GM23338 (cell line): Measurements from ENCODE around the gene STX10. TPM values are rescaled to one million over a fixed set of nuclear protein-coding genes. Genes with fewer than 3 reads are reported as not detected.

Source experiments
- ATAC-seq: fragments of 200-7000 bp; cut with Tn5 transposase; 3 replicates; pipeline ENCODE4 v1.9.1; 2020
- DNase-seq: peaks from one replicate; pipeline ENCODE4 v3.0.0-alpha.2; 2015; ENCODE audit warnings: low spot score
- H2AFZ ChIP-seq: fragments of 200-600 bp; sonication (generic); 2 replicates; pipeline ENCODE4 v1.8.0; 2016; ENCODE audit warnings: antibody characterized with exemption, mild to moderate bottlenecking, moderate library complexity
- H3F3A ChIP-seq: fragments of 200-600 bp; sonication (generic); replicated peaks from 2 replicates; pipeline ENCODE4 v1.8.0; 2017; ENCODE audit warnings: antibody characterized with exemption, mixed run types, low read depth
- H3K27ac ChIP-seq: fragments of 200-600 bp; sonication (generic); 2 replicates; pipeline ENCODE4 v1.6.1; 2016; ENCODE audit warnings: low read depth
- H3K27me3 ChIP-seq: fragments of 200-600 bp; sonication (generic); 2 replicates; pipeline ENCODE4 v1.8.0; 2016; ENCODE audit warnings: mild to moderate bottlenecking, mixed run types, moderate library complexity; ENCODE audit not compliant: insufficient read depth
- H3K36me3 ChIP-seq: fragments of 200-600 bp; sonication (generic); 2 replicates; pipeline ENCODE4 v1.8.0; 2016; ENCODE audit warnings: mild to moderate bottlenecking; ENCODE audit not compliant: insufficient read depth
- H3K4me1 ChIP-seq: fragments of 200-600 bp; sonication (generic); 2 replicates; pipeline ENCODE4 v1.8.0; 2016; ENCODE audit warnings: mild to moderate bottlenecking, moderate library complexity; ENCODE audit not compliant: insufficient read depth
- H3K4me2 ChIP-seq: fragments of 200-600 bp; sonication (generic); 2 replicates; pipeline ENCODE4 v1.7.1; 2017; ENCODE audit warnings: mixed run types
- H3K4me3 ChIP-seq: fragments of 200-600 bp; sonication (generic); 2 replicates; pipeline ENCODE4 v1.6.1; 2016; ENCODE audit warnings: mixed run types
- H3K79me2 ChIP-seq: fragments of 200-600 bp; sonication (generic); replicated peaks from 2 replicates; pipeline ENCODE4 v1.8.0; 2017; ENCODE audit warnings: mild to moderate bottlenecking; ENCODE audit not compliant: insufficient read depth
- H3K9me2 ChIP-seq: fragments of 200-600 bp; sonication (generic); 2 replicates; pipeline ENCODE4 v1.8.0; 2017; ENCODE audit not compliant: insufficient read depth
- H4K20me1 ChIP-seq: fragments of 200-600 bp; sonication (generic); replicated peaks from 2 replicates; pipeline ENCODE4 v1.8.0; 2017; ENCODE audit warnings: mild to moderate bottlenecking; ENCODE audit not compliant: insufficient read depth
- H3K27ac Mint-ChIP-seq: 2 replicates; pipeline ENCODE4 v1.8.0; 2020; ENCODE audit warnings: inconsistent platforms, mild to moderate bottlenecking, moderate library complexity, mixed read lengths
- H3K27me3 Mint-ChIP-seq: 3 replicates; pipeline ENCODE4 v1.8.0; 2022; ENCODE audit warnings: low read depth, mild to moderate bottlenecking, moderate library complexity, mixed read lengths, inconsistent platforms; ENCODE audit not compliant: insufficient read depth, poor library complexity
- H3K36me3 Mint-ChIP-seq: 3 replicates; pipeline ENCODE4 v1.8.0; 2021; ENCODE audit warnings: low read depth, mild to moderate bottlenecking, inconsistent platforms, moderate library complexity, mixed read lengths
- H3K4me1 Mint-ChIP-seq: 3 replicates; pipeline ENCODE4 v1.8.0; 2020; ENCODE audit warnings: mild to moderate bottlenecking, inconsistent platforms, mixed read lengths
- H3K4me3 Mint-ChIP-seq: 3 replicates; pipeline ENCODE4 v1.8.0; 2021; ENCODE audit warnings: moderate library complexity, mild to moderate bottlenecking, inconsistent platforms, mixed read lengths
- H3K9me3 Mint-ChIP-seq: 3 replicates; pipeline ENCODE4 v1.8.0; 2020; ENCODE audit warnings: moderate library complexity, mild to moderate bottlenecking, inconsistent platforms, mixed read lengths
- CREB1 ChIP-seq: fragments of 250-450 bp; sonication (Bioruptor Pico); IDR thresholded peaks from 2 replicates; pipeline ENCODE4 v1.5.0; 2020; ENCODE audit warnings: low read depth, mild to moderate bottlenecking, moderate library complexity
- ETS1 ChIP-seq: IDR thresholded peaks from 2 replicates; pipeline ENCODE4 v1.6.1; 2016; ENCODE audit warnings: antibody characterized with exemption
- EZH2 ChIP-seq: fragments of 200-600 bp; sonication (generic); IDR thresholded peaks from one replicate; pipeline ENCODE4 v1.8.0; 2017; ENCODE audit warnings: antibody characterized with exemption, mild to moderate bottlenecking, low read depth; ENCODE audit not compliant: unreplicated experiment
- EZH2phosphoT487 ChIP-seq: fragments of 200-600 bp; sonication (generic); IDR thresholded peaks from one replicate; pipeline ENCODE4 v1.8.1; 2018; ENCODE audit warnings: antibody characterized with exemption; ENCODE audit not compliant: unreplicated experiment
- JUNB ChIP-seq: IDR thresholded peaks from one replicate; pipeline ENCODE4 v1.6.1; 2016; ENCODE audit warnings: antibody characterized with exemption; ENCODE audit not compliant: unreplicated experiment
- NANOG ChIP-seq: IDR thresholded peaks from 2 replicates; pipeline ENCODE4 v1.6.1; 2016; ENCODE audit warnings: antibody characterized with exemption, borderline replicate concordance
- POLR2AphosphoS5 ChIP-seq: IDR thresholded peaks from 2 replicates; pipeline ENCODE4 v1.6.1; 2016; ENCODE audit warnings: antibody characterized with exemption, low read depth
- STAT1 ChIP-seq: IDR thresholded peaks from one replicate; pipeline ENCODE4 v1.6.1; 2016; ENCODE audit warnings: antibody characterized with exemption; ENCODE audit not compliant: unreplicated experiment
- ZNF331 ChIP-seq: fragments of 250-450 bp; sonication (Bioruptor Pico); IDR thresholded peaks from 2 replicates; pipeline ENCODE4 v1.5.0; 2020; ENCODE audit warnings: low read depth, mild to moderate bottlenecking, moderate library complexity
- polyA plus RNA-seq: library from polyadenylated mRNA; unstranded; fragments of >200 nt; fragmentation: Nextera tagmentation; extraction: Ambion mirVana; gene quantifications from 2 replicates; pipeline ENCODE4 v1.2.1, GENCODE V29; 2016
- total RNA-seq: library from RNA; depleted of rRNA; stranded (reverse); fragments of >200 nt; shearing (Covaris generic); gene quantifications from 2 replicates; pipeline ENCODE4 v1.2.3, GENCODE V29; 2014
- TF ChIP-seq, protein P1 (sequence below), 2 experiments: fragments of 200-600 bp in 1 of 2; sonication (generic) in 1 of 2; conservative IDR thresholded peaks; 2 replicates each; pipeline versions ENCODE4 v1.5.1 to v1.6.1; 2016 to 2017; ENCODE audit warnings: antibody characterized with exemption in 2 of 2, low read depth in 2 of 2, mild to moderate bottlenecking in 2 of 2, moderate library complexity in 1 of 2
- TF ChIP-seq, protein P2 (sequence below): fragments of 250-450 bp; sonication (Bioruptor Pico); IDR thresholded peaks from 2 replicates; pipeline ENCODE4 v1.5.0; 2020; ENCODE audit warnings: mild to moderate bottlenecking, moderate library complexity

Gene STX10
- total and polyA plus RNA-seq, 2 experiments from 2014 or later, result 42.8 to 55.9 TPM

DNA sequence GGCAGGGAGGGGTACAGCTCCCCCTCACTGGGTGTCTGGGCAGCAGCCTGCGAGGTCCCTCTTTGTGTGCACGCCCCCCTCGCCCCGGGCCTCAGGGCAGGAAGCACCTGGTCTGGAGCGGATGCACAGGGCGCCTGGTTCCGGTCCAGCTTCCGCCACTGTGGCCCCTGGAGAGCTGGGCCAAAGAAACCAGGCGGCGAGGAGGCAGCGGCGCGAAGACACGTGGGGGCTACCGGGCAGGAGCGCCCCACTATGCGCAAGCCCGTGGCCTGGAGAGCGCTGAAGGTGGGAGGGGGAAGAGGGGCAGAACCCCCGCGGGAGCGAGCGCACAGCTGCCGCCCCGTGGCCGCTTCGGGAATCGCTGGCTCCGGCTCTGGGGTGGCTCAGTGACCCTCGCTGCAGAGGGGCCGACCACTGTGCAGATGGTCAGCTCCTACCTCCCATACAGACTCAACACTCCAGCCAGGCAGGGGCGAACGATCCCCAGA lies 45.8 kb downstream of the STX10 start:
- Mint-ChIP-seq H3K4me3 (no peak overlapping the region), H3K27ac (no peak overlapping the region)

More for the DNA sequence above, 45.8 kb downstream of the STX10 start:
- Histone ChIP-seq H3K4me2 (peak overlapping the region; percentile 71), H2AFZ (no peak overlapping the region), H3K36me3 (no peaks in the 10 kb centered on the region), H3K9me2 (no peaks in the 10 kb centered on the region), H3K79me2 (no peaks in the 10 kb centered on the region), H4K20me1 (peaks cover 4% of the 10 kb centered on the region; the same call in 1 of the 2 replicates), H3K27ac (no peak overlapping the region), H3K27me3 (peaks cover 34% of the 10 kb centered on the region), H3K4me3 (peak overlapping the region; percentile 23; the same call in 1 of the 2 replicates), H3K4me1 (peaks cover 16% of the 10 kb centered on the region; the same call in 1 of the 2 replicates), H3F3A (peaks cover 11% of the 10 kb centered on the region)
- H3K9me3 Mint-ChIP-seq, result no peaks in the 10 kb centered on the region
- ATAC-seq (peak; percentile 60), DNase-seq (peak; percentile 81)
- TF ChIP-seq ETS1 (no peak), POLR2AphosphoS5 (peak; percentile 13; the same call in 1 of the 2 replicates), EZH2 (no peak), JUNB (no peak), EZH2phosphoT487 (no peak), ZNF331 (CRISPR knock-in tag) (no peak), NANOG (no peak), CREB1 (no peak), STAT1 (no peak)
- TF ChIP-seq, protein P1, sequence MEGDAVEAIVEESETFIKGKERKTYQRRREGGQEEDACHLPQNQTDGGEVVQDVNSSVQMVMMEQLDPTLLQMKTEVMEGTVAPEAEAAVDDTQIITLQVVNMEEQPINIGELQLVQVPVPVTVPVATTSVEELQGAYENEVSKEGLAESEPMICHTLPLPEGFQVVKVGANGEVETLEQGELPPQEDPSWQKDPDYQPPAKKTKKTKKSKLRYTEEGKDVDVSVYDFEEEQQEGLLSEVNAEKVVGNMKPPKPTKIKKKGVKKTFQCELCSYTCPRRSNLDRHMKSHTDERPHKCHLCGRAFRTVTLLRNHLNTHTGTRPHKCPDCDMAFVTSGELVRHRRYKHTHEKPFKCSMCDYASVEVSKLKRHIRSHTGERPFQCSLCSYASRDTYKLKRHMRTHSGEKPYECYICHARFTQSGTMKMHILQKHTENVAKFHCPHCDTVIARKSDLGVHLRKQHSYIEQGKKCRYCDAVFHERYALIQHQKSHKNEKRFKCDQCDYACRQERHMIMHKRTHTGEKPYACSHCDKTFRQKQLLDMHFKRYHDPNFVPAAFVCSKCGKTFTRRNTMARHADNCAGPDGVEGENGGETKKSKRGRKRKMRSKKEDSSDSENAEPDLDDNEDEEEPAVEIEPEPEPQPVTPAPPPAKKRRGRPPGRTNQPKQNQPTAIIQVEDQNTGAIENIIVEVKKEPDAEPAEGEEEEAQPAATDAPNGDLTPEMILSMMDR (conservative IDR thresholded peaks at IDR 0.05; ENCODE audit: low read depth in 2 of 2), result peak; percentile 78
- TF ChIP-seq, protein P2, sequence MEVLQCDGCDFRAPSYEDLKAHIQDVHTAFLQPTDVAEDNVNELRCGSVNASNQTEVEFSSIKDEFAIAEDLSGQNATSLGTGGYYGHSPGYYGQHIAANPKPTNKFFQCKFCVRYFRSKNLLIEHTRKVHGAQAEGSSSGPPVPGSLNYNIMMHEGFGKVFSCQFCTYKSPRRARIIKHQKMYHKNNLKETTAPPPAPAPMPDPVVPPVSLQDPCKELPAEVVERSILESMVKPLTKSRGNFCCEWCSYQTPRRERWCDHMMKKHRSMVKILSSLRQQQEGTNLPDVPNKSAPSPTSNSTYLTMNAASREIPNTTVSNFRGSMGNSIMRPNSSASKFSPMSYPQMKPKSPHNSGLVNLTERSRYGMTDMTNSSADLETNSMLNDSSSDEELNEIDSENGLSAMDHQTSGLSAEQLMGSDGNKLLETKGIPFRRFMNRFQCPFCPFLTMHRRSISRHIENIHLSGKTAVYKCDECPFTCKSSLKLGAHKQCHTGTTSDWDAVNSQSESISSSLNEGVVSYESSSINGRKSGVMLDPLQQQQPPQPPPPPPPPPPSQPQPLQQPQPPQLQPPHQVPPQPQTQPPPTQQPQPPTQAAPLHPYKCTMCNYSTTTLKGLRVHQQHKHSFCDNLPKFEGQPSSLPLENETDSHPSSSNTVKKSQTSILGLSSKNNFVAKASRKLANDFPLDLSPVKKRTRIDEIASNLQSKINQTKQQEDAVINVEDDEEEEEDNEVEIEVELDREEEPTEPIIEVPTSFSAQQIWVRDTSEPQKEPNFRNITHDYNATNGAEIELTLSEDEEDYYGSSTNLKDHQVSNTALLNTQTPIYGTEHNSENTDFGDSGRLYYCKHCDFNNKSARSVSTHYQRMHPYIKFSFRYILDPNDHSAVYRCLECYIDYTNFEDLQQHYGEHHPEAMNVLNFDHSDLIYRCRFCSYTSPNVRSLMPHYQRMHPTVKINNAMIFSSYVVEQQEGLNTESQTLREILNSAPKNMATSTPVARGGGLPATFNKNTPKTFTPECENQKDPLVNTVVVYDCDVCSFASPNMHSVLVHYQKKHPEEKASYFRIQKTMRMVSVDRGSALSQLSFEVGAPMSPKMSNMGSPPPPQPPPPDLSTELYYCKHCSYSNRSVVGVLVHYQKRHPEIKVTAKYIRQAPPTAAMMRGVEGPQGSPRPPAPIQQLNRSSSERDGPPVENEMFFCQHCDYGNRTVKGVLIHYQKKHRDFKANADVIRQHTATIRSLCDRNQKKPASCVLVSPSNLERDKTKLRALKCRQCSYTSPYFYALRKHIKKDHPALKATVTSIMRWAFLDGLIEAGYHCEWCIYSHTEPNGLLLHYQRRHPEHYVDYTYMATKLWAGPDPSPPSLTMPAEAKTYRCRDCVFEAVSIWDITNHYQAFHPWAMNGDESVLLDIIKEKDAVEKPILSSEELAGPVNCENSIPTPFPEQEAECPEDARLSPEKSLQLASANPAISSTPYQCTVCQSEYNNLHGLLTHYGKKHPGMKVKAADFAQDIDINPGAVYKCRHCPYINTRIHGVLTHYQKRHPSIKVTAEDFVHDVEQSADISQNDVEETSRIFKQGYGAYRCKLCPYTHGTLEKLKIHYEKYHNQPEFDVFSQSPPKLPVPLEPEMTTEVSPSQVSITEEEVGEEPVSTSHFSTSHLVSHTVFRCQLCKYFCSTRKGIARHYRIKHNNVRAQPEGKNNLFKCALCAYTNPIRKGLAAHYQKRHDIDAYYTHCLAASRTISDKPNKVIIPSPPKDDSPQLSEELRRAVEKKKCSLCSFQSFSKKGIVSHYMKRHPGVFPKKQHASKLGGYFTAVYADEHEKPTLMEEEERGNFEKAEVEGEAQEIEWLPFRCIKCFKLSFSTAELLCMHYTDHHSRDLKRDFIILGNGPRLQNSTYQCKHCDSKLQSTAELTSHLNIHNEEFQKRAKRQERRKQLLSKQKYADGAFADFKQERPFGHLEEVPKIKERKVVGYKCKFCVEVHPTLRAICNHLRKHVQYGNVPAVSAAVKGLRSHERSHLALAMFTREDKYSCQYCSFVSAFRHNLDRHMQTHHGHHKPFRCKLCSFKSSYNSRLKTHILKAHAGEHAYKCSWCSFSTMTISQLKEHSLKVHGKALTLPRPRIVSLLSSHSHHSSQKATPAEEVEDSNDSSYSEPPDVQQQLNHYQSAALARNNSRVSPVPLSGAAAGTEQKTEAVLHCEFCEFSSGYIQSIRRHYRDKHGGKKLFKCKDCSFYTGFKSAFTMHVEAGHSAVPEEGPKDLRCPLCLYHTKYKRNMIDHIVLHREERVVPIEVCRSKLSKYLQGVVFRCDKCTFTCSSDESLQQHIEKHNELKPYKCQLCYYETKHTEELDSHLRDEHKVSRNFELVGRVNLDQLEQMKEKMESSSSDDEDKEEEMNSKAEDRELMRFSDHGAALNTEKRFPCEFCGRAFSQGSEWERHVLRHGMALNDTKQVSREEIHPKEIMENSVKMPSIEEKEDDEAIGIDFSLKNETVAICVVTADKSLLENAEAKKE (CRISPR knock-in tag), result no peak
- H3K36me3 Mint-ChIP-seq, result peaks cover 11% of the 10 kb centered on the region
- H3K27me3 Mint-ChIP-seq, result peaks cover 33% of the 10 kb centered on the region
- peaks cover 5% of the 10 kb centered on the region; the same call in 2 of the 3 replicates for H3K4me1 Mint-ChIP-seq
